GM12874 (cell line): Measurements from ENCODE around the gene TMEM150A.

Experiments used
- TF ChIP-seq, protein P1 (sequence below): IDR thresholded peaks from 2 replicates; pipeline ENCODE4 v1.5.1; 2011; ENCODE audit warnings: low read depth, mild to moderate bottlenecking, control low read depth, low read length, moderate library complexity; ENCODE audit not compliant: insufficient read depth

TMEM150A gene

DNA sequence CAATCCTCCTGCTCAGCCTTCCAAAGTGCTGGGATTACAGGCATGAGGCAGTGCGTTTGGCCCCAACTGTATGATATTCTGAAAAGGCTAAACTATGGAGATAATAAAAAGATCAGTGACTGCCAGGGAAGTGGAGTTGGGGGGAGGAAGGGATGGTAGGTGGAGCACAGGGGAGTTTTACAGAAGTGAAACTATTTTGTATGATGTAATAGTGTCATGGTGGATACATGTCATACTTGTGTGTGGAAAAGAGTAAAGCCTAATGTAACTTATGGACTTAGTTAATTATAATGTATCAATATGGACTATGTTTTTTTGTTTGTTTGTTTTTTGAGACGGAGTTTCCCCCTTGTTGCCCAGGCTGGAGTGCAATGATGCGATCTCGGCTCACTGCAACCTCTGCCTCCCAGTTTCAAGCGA, 38.3 kb downstream of the TMEM150A start:
- TF ChIP-seq, protein P1, sequence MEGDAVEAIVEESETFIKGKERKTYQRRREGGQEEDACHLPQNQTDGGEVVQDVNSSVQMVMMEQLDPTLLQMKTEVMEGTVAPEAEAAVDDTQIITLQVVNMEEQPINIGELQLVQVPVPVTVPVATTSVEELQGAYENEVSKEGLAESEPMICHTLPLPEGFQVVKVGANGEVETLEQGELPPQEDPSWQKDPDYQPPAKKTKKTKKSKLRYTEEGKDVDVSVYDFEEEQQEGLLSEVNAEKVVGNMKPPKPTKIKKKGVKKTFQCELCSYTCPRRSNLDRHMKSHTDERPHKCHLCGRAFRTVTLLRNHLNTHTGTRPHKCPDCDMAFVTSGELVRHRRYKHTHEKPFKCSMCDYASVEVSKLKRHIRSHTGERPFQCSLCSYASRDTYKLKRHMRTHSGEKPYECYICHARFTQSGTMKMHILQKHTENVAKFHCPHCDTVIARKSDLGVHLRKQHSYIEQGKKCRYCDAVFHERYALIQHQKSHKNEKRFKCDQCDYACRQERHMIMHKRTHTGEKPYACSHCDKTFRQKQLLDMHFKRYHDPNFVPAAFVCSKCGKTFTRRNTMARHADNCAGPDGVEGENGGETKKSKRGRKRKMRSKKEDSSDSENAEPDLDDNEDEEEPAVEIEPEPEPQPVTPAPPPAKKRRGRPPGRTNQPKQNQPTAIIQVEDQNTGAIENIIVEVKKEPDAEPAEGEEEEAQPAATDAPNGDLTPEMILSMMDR = no peak

DNA sequence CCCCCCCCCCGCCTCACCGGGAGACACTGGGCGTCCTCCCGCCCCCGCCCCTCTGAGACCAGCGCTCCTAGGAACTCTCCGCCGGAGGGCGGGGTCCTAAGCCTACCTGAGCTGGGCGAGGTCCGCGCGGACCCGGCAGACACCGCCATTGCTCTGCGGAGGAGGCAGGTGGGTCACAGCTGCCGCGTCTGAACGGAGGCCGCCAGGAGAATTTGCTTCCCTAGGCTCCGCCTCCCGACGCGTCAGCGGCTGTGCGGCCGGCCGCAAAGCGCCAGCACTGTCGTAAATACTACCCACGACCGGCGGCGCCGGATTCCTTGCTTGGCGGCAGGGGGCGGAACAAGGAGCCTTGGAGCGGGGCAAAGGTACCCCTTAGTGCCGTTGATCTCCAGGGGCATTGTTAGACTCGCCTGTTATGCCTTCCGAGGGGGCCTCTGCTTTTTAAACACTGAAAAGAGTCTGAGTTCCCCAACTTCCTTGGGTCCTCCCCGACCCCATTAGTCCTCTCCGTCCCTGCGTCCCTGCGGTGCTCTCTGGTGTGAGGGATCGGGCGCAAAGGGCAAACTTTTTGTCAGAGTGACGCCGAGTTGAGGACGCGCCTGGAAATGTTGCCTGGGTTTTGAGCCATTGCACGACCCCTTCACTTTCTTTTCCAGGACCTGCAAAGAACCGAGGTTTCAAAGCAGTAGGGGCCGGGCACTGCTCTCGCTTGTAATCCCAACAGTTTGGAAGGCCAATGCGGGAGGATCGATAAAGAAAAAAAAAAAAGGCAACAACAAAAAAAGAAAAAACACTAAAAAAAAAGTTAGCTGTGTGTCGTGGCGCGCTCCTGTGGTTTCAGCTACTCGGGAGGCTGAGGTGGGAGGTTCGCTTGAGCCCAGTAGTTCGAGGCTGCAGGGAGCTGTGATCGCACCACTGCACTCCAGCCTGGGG, 41.0 kb downstream of the TMEM150A start, which contains the start of gene GGCX:
Gene GGCX (minus strand): TSS at position 214 of the 933 bp plus-strand sequence. CDS start 65 bp downstream, at position 149.
- TF ChIP-seq, protein P1 = no peak

DNA sequence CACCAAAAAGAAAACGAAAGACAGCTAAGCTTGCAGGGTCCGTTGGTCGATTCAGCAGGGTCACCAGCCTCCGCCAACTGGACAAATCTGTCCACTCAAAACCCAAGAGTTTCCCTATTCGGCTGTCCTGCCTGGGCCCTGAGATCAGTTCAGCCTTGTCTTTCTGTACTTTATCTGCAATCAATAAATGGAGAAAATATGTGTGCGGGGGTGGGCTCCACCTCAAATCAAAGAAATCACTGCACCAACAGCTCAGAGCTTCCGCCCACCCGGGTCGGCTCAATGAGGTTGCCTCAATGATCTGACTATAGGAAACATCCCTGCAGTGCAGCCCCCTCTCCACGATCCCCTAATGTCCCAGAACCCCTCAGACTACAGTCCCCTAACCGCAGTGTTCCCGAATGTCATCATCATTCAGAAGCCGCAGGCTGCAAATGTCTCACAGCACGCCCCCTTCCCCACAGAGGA, 41.7 kb downstream of the TMEM150A start:
- TF ChIP-seq, protein P1 = no peak

DNA sequence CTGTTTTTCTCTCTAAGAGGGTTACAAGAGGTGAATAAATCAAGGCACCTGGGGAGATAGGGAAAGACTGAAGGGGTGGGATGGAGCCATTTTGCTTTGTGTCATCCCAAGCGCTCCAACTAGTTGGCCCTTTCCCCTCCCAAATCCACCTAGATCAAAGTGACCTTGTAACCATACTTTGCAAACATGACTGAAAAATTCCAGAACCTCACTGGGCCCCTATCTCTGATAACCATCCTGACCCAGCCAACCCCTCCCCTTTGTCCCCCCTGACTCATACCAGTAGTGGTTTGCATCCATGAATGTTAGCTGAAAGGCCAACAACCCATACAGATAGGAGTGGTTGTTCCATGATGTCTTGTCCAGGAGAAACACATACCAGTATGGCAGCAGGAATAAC, 44.3 kb downstream of the TMEM150A start:
- TF ChIP-seq, protein P1 = no peak

DNA sequence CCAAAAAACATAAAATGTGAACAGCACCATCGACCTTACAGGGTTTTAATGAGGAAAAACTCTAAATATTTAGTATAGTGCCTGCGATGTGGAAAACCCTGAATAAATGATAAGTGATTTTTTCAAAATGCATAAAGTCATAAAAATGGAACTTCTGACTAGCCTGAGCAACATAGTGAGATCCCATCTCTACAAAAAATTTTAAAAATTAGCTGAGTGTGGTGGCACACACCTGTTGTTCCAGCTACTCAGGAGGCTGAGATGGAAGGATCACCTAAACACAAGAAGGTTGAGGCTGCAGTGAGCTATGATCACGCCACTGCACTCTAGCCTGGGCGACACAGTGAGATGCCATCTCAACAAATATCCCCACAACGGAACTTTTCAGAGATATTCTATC, 45.4 kb downstream of the TMEM150A start:
- TF ChIP-seq, protein P1 = no peak

DNA sequence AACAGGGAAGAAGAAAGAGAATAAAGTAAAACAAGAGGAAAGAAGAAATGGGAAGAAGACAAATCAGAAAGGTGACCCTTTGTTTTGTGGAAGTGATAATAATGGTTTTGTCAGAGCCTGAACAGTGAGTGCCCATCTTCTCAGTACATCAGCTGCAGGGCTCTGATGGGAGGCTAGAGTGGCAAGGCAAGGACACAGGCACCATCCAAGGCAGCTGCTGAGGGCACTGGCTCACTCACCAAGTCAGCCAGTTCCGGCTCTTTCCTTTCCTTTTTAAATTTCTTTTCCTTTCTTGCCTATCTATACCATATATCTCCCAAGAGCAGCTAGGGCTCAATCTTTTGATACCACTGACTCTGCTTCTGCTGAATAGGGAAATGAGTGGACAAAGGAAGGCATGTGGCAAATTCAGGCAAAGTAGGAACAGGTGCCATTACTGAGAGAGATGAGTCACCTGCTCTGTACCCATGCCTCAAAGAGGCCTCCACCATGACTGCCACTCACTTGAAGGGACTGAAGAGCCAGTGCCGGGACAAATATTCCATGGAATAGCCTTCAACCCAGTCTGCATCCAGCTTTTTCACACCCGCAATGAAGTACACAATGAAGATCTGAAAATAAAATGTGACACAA, 47.4 kb downstream of the TMEM150A start:
- TF ChIP-seq, protein P1 = no peak

DNA sequence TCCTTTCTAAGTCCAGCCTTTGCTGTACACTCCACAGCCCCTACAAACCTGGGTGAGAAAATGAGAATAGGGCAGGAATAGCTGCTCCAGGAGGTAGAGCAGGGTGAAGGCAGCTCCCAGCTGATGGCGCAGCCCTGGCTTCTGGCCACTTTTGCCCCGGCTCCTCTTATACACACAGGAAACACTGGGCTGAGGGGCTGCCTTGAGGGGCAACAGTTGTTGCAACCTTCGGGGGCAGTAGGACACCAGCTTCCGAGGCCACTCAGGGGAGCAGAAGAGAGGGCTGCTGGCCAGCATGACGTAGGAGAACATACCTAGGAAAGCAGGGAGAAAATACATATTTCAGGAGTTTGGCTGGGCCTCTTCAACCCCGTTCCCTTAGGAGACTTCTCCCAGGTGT, 49.3 kb downstream of the TMEM150A start:
- TF ChIP-seq, protein P1 = no peak
